ENCODE measurements around the gene ARHGAP6. TPM values are rescaled to one million over a fixed set of nuclear protein-coding genes. Genes with fewer than 3 reads are reported as not detected.
A peak's percentile ranks its signal among the peaks of the same experiment; 100 is the strongest.

ARHGAP6 gene
- total and polyA plus RNA-seq, 9 of the 15 experiments (the other 6 are each of a cell fraction or from before 2014, with no cell fraction given), result 12.5 to 63.6 (median 41.8) TPM

GRCh38 chrX:11341274-11342201 is 324.2 kb downstream of the ARHGAP6 start (continued):
- TF ChIP-seq TFAP4 (CRISPR knock-in tag; IDR thresholded peaks at IDR 0.05; ENCODE audit: borderline replicate concordance) (no peak), UBTF (IDR thresholded peaks at IDR 0.05; ENCODE audit: borderline replicate concordance in 1 of 2, low read depth in 2 of 2, low read length in 2 of 2) (no peak), TBL1XR1 (IDR thresholded peaks at IDR 0.05; ENCODE audit: low read length in 2 of 2) (no peak), MYBL2 (IDR thresholded peaks at IDR 0.05; ENCODE audit: low read depth) (no peak), MYBL2 (CRISPR knock-in tag; IDR thresholded peaks at IDR 0.05; ENCODE audit: borderline replicate concordance) (no peak), ZNF197 (CRISPR knock-in tag; IDR thresholded peaks at IDR 0.05; ENCODE audit: low read depth) (no peak), HDAC2 (IDR thresholded peaks at IDR 0.05) (peak; percentile 71; the same call in 1 of the 2 replicates), ZNF436 (CRISPR knock-in tag; IDR thresholded peaks at IDR 0.05) (no peak), ZNF280B (CRISPR knock-in tag; IDR thresholded peaks at IDR 0.05) (no peak), POLR2H (tag; IDR thresholded peaks at IDR 0.05; ENCODE audit: low read depth) (peak; percentile 68), MCM7 (IDR thresholded peaks at IDR 0.05) (no peak), ARID4B (CRISPR knock-in tag; IDR thresholded peaks at IDR 0.05) (no peak), ASH1L (IDR thresholded peaks at IDR 0.05; ENCODE audit: borderline replicate concordance, low read depth, partially characterized antibody) (no peak), SRF (CRISPR knock-in tag; IDR thresholded peaks at IDR 0.05) (no peak), RAD51 (IDR thresholded peaks at IDR 0.05; ENCODE audit: borderline replicate concordance, low read depth) (no peak; the same call in 1 of the 2 replicates)
